ENCODE measurements around the gene DAZAP2.
A peak's percentile ranks its signal among the peaks of the same experiment; 100 is the strongest.

Gene DAZAP2

DNA sequence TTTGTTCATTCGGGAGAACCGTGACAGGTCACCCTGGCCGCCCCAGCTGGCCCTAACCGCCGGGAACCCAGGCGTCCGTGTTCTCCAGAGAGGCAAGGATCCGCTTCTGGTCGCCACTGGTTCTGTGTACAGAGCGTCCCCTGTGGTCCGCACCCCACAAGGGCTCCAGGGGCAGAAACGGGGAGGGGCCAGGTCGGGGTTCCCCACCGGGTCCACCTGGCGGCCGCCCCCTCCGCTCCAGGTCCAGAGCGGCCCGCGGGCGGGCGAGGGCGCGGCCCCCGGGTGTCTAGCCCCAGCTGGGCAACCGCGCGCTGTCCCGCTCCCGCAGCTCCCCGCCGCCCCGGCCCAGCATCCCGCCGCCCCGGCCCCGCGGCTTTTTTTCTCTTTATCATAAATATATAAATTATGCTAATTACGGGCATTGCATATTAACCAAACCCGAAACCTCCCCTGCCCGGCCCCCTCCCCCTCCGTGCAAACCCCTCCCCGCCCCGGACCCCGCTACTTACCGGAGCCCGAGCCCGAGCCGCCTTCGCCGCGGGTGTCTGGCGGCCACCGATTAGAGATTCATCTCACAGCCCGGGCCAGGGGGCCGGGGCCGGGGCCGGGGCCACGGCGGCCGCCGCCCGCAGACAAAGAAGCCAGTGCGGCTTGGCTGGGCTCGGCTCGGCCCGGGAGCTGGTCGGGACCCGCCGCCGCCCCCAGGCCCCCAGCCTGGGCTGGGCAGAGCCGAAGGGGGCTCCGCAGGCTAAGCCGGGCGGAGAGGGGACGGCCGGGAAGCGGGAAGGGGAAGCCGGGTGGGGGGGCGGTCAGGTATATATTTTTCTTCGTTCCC, 21.3 kb upstream of the DAZAP2 start:
- peak in 1 of 2 experiments; percentile 10 for DNase-seq (ENCODE audit: low read depth in 1 of 2, low spot score in 1 of 2)
- Histone ChIP-seq H3K4me3 (replicated peaks; ENCODE audit: insufficient read depth, low read length) (peak overlapping the region; percentile 58), H3K27ac (replicated peaks) (peak overlapping the region; percentile 68), H3K27me3 (ENCODE audit: insufficient read depth, poor library complexity, severe bottlenecking) (no peaks in the 10 kb centered on the region)
- TF ChIP-seq POLR2AphosphoS5 (IDR thresholded peaks at IDR 0.05; ENCODE audit: low read depth) (no peak), SPI1 (IDR thresholded peaks at IDR 0.05; ENCODE audit: borderline replicate concordance, low read depth) (no peak), GABPA (IDR thresholded peaks at IDR 0.05; ENCODE audit: low read depth) (no peak), CTCF (IDR thresholded peaks at IDR 0.05; ENCODE audit: insufficient read depth, low read length) (no peak), REST (IDR thresholded peaks at IDR 0.05; ENCODE audit: insufficient replicate concordance, low read depth) (no peak)

- H3K4me3 ChIP-seq (replicated peaks; ENCODE audit: insufficient read depth, low read length) = peak within 1 kb of the TSS; percentile 58
- H3K27ac ChIP-seq (replicated peaks) = peak within 1 kb of the TSS; percentile 68
- no peaks in the 10 kb centered on the region for H3K27me3 ChIP-seq (ENCODE audit: insufficient read depth, poor library complexity, severe bottlenecking)
- TF ChIP-seq CTCF (IDR thresholded peaks at IDR 0.05; ENCODE audit: insufficient read depth, low read length) (peak; percentile 27), GABPA (IDR thresholded peaks at IDR 0.05; ENCODE audit: low read depth) (no peak), REST (IDR thresholded peaks at IDR 0.05; ENCODE audit: insufficient replicate concordance, low read depth) (peak; percentile 28)
- DNase-seq (ENCODE audit: low read depth in 1 of 2, low spot score in 1 of 2) = peak; percentile 66 to 75
Observed at GRCh38 chr12:51217968-51218606, 20.5 kb upstream of the DAZAP2 start, which contains the start of gene POU6F1. TSS of gene POU6F1 (minus strand) at chr12:51218062. CDS start at chr12:51206836, 11,226 bp downstream.

DNA sequence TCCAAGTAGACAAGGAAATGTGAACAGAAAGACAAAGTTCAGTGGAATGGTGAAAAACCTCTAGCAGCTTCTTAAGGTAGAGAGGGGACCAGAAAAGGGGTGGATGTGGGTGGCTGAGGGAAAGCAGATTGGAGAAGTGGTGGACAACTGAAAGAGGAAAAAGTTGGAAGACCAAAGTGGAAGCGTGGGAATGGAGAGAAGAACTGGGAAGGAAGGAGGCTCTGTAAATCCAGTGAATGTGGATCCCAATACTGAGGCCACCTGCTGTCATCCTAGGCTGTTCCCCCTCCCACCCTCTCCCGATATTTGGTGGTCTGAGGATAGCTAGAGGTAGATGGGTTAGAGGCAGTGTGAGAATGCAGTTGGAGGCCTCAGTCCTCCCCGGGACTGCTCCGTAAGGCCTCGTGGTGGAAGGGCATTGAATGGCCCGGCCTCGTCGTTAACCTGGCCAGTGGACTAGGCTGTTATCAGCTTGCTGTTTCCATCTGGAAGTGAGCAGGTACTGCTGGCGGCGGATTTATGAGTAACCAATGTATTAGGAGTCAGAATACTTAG, 19.9 kb upstream of the DAZAP2 start:
- H3K27me3 ChIP-seq (ENCODE audit: insufficient read depth, poor library complexity, severe bottlenecking) = no peaks in the 10 kb centered on the region
- TF ChIP-seq CTCF (IDR thresholded peaks at IDR 0.05; ENCODE audit: insufficient read depth, low read length) = no peak
- TF ChIP-seq SPI1 (IDR thresholded peaks at IDR 0.05; ENCODE audit: borderline replicate concordance, low read depth) = no peak
- TF ChIP-seq GABPA (IDR thresholded peaks at IDR 0.05; ENCODE audit: low read depth) = no peak
- TF ChIP-seq POLR2AphosphoS5 (IDR thresholded peaks at IDR 0.05; ENCODE audit: low read depth) = no peak
- no peak for TF ChIP-seq REST (IDR thresholded peaks at IDR 0.05; ENCODE audit: insufficient replicate concordance, low read depth)
- no peak for DNase-seq (ENCODE audit: low read depth in 1 of 2, low spot score in 1 of 2)
- peak overlapping the region; percentile 68 for H3K27ac ChIP-seq (replicated peaks)
- peak overlapping the region; percentile 58 for H3K4me3 ChIP-seq (replicated peaks; ENCODE audit: insufficient read depth, low read length)

Data from HL-60 (cell line).